Left lung (tissue), 10 donors: ENCODE measurements around the gene PRSS27. TPM values are rescaled to one million over a fixed set of nuclear protein-coding genes. Genes with fewer than 3 reads are reported as not detected.

ENCODE experiments used
- ATAC-seq: fragments of 200-7000 bp; cut with Tn5 transposase; one replicate; pipeline ENCODE4 v1.9.1; 2020; ENCODE audit warnings: moderate library complexity
- DNase-seq, 4 donors: peaks; one replicate each; pipeline ENCODE4 v3.0.0-alpha.2; 2013 to 2020
- H3K27ac ChIP-seq, 2 donors: fragments of 200-600 bp; sonication (generic) in 1 of 2; one replicate each; pipeline versions ENCODE4 v1.5.0 to v1.8.0; 2020 to 2021
- H3K27me3 ChIP-seq, 2 donors: fragments of 200-600 bp; sonication (generic) in 1 of 2; one replicate each; pipeline versions ENCODE4 v1.5.0 to v1.8.0; 2020 to 2021
- H3K36me3 ChIP-seq, 2 donors: fragments of 200-600 bp; sonication (generic) in 1 of 2; one replicate each; pipeline versions ENCODE4 v1.5.0 to v1.8.0; 2020 to 2021
- H3K4me1 ChIP-seq, 2 donors: fragments of 200-600 bp; one replicate each; pipeline ENCODE4 v1.8.0; 2021
- H3K4me3 ChIP-seq, 2 donors: fragments of 200-600 bp; sonication (generic) in 1 of 2; one replicate each; pipeline versions ENCODE4 v1.5.0 to v1.8.0; 2020 to 2021; ENCODE audit warnings: mild to moderate bottlenecking in 1 of 2
- H3K9me3 ChIP-seq, 2 donors: fragments of 200-600 bp; sonication (generic) in 1 of 2; one replicate each; pipeline versions ENCODE4 v1.5.0 to v1.8.0; 2020 to 2021
- CTCF ChIP-seq, 2 donors: fragments of 200-600 bp; sonication (generic) in 1 of 2; IDR thresholded peaks; one replicate each; pipeline versions ENCODE4 v1.5.0 to v1.8.0; 2021; ENCODE audit warnings: antibody characterized with exemption in 2 of 2
- intact Hi-C, 2 donors: fragments of 100-400 bp; cut with DNase I; formaldehyde crosslinking; loops; one replicate each; pipeline versions ENCODE4 v1.11.2 to v1.14.2; 2022
- polyA plus RNA-seq, 6 donors: library from polyadenylated mRNA; unstranded; fragments of 120-200 nt; gene quantifications; one replicate each; pipeline ENCODE4 v1.2.1, GENCODE V29; 2013; ENCODE audit not compliant: insufficient read length in 6 of 6
- total RNA-seq, 2 donors: library from RNA; stranded (reverse); fragmentation: NEBNext Ultra II Directional; extraction: Animal tissue kit (Norgen Biotek cat#: 25700); gene quantifications; one replicate each; pipeline ENCODE4 v1.2.1, GENCODE V29; 2021
- donor health status: DM: no; HTN: yes; CAD: no.
- donor health status: DM: no; HTN: no; CAD: no.

PRSS27 gene
- total and polyA plus RNA-seq, 8 donors = 0.45 to 3.3 (median 2.1) TPM

- no peak for TF ChIP-seq CTCF (IDR thresholded peaks at IDR 0.05)
Measured at GRCh38 chr16:2704166-2704982, 15.7 kb downstream of the PRSS27 start.

GRCh38 chr16:2702871-2703745 lies 16.9 kb downstream of the PRSS27 start:
- TF ChIP-seq CTCF (IDR thresholded peaks at IDR 0.05) = no peak
- Histone ChIP-seq H3K36me3 (peaks cover 0 to 100% of the 10 kb centered on the region in 2 donors), H3K4me3 (no peak overlapping the region), H3K9me3 (no peaks in the 10 kb centered on the region), H3K27ac (no peak overlapping the region), H3K27me3 (no peaks in the 10 kb centered on the region), H3K4me1 (no peaks in the 10 kb centered on the region)
- intact Hi-C loops = no loop called here
- ATAC-seq (no peak), DNase-seq (peak in 1 of 4 donors; percentile 50)

More at GRCh38 chr16:2704166-2704982, 15.7 kb downstream of the PRSS27 start:
- no peak for ATAC-seq
- H3K4me1 ChIP-seq = no peaks in the 10 kb centered on the region
- no peaks in the 10 kb centered on the region for H3K27me3 ChIP-seq
- no peaks in the 10 kb centered on the region for H3K9me3 ChIP-seq
- H3K36me3 ChIP-seq = peaks cover 0 to 100% of the 10 kb centered on the region in 2 donors
- peak in 1 of 4 donors; percentile 67 for DNase-seq
- intact Hi-C loops = no loop called here
- H3K4me3 ChIP-seq = no peak overlapping the region
- no peak overlapping the region for H3K27ac ChIP-seq

GRCh38 chr16:2702438-2702825 lies 17.6 kb downstream of the PRSS27 start:
- TF ChIP-seq CTCF (IDR thresholded peaks at IDR 0.05) = no peak
- H3K9me3 ChIP-seq = no peaks in the 10 kb centered on the region
- DNase-seq (peak in 1 of 4 donors; percentile 75), ATAC-seq (no peak)
- intact Hi-C loops = no loop called here
- H3K36me3 ChIP-seq = peaks cover 0 to 100% of the 10 kb centered on the region in 2 donors
- H3K4me1 ChIP-seq = no peaks in the 10 kb centered on the region
- no peaks in the 10 kb centered on the region for H3K27me3 ChIP-seq
- no peak overlapping the region for H3K4me3 ChIP-seq
- H3K27ac ChIP-seq = no peak overlapping the region

- intact Hi-C loops = no loop called here
- H3K4me1 ChIP-seq = no peaks in the 10 kb centered on the region
- no peak overlapping the region for H3K4me3 ChIP-seq
- H3K27ac ChIP-seq = no peak overlapping the region
- H3K27me3 ChIP-seq = no peaks in the 10 kb centered on the region
- no peak for ATAC-seq
- H3K9me3 ChIP-seq = no peaks in the 10 kb centered on the region
- H3K36me3 ChIP-seq = peaks cover 0 to 100% of the 10 kb centered on the region in 2 donors
- DNase-seq = peak in 1 of 4 donors; percentile 68
- TF ChIP-seq CTCF (IDR thresholded peaks at IDR 0.05) = no peak
Measured at GRCh38 chr16:2701713-2702437, 18.1 kb downstream of the PRSS27 start.
